ENCODE data around the gene FAM171A1. TPM values are rescaled to one million over a fixed set of nuclear protein-coding genes. Genes with fewer than 3 reads are reported as not detected.

The FAM171A1 gene
- total and polyA plus RNA-seq, 2 donors (not counting 1 experiment from before 2014, with no cell fraction given) = 0.09 TPM; not detected in 1

DNA sequence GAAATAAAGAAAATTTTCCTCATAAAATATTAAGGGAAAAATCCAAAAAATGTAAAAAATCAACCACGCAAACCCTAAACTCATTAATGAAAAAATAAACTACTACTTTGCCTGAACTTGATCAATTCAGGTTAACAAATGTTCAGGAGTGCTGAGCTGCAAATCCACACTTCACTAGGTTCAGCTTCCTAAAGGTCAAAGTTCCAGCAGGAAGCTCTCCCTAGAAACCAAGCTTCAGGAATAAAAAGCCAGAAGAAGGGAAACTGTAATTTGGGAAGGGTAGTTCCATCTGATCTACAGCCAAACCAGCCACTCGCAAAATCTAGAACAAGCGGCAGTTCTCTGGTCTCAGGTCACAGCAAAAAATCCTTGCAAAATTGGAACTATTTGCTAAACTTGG lies 194.8 kb downstream of the FAM171A1 start:
- no peaks in the 10 kb centered on the region for H3K36me3 ChIP-seq (replicated peaks in 1 of 2; ENCODE audit: control extremely low read depth in 1 of 2, control insufficient read depth in 1 of 2, extremely low read depth in 1 of 2, insufficient read depth in 2 of 2, low read length in 1 of 2)
- H3K4me1 ChIP-seq (ENCODE audit: control insufficient read depth in 2 of 2, insufficient read depth in 2 of 2, low read length in 2 of 2) = no peaks in the 10 kb centered on the region
- H3K9me3 ChIP-seq (ENCODE audit: control extremely low read depth in 1 of 3, control insufficient read depth in 2 of 3, insufficient read depth in 1 of 3, low read length in 2 of 3) = no peaks in the 10 kb centered on the region
- H3K4me2 ChIP-seq (replicated peaks; ENCODE audit: low read depth, low read length, poor library complexity, severe bottlenecking) = no peak overlapping the region
- DNase-seq (no peak), ATAC-seq (ENCODE audit: low read depth) (no peak)
- WGBS (ENCODE audit: insufficient coverage) = 100% methylated on average over 2 of the region's 3 CpGs
- POLR2A ChIA-PET = no interaction called here
- CTCF ChIA-PET = no interaction called here
- H2AFZ ChIP-seq (ENCODE audit: insufficient read depth, low read depth, low read length, poor library complexity, severe bottlenecking) = no peak overlapping the region
- Mint-ChIP-seq H3K27me3 (peaks cover 22% of the 10 kb centered on the region), H3K4me3 (no peak overlapping the region), H3K9me3 (ENCODE audit: insufficient read depth) (no peaks in the 10 kb centered on the region), H3K27ac (no peak overlapping the region), H3K4me1 (no peaks in the 10 kb centered on the region)
- intact Hi-C loops (cut with micrococcal nuclease) = no loop called here
- H3K79me2 ChIP-seq (ENCODE audit: control insufficient read depth, insufficient read depth, low read length) = no peaks in the 10 kb centered on the region
- H3K27me3 ChIP-seq (replicated peaks in 1 of 4; ENCODE audit: control extremely low read depth in 1 of 4, control insufficient read depth in 3 of 4, insufficient read depth in 4 of 4, low read length in 3 of 4) = peaks cover 0 to 3% (median 1%) of the 10 kb centered on the region in 4 experiments
- no peaks in the 10 kb centered on the region for H4K20me1 ChIP-seq (ENCODE audit: control insufficient read depth, insufficient read depth, low read length, poor library complexity, severe bottlenecking)
- no peak overlapping the region for H3K27ac ChIP-seq (ENCODE audit: low read length in 2 of 2)
- TF ChIP-seq, protein P1, sequence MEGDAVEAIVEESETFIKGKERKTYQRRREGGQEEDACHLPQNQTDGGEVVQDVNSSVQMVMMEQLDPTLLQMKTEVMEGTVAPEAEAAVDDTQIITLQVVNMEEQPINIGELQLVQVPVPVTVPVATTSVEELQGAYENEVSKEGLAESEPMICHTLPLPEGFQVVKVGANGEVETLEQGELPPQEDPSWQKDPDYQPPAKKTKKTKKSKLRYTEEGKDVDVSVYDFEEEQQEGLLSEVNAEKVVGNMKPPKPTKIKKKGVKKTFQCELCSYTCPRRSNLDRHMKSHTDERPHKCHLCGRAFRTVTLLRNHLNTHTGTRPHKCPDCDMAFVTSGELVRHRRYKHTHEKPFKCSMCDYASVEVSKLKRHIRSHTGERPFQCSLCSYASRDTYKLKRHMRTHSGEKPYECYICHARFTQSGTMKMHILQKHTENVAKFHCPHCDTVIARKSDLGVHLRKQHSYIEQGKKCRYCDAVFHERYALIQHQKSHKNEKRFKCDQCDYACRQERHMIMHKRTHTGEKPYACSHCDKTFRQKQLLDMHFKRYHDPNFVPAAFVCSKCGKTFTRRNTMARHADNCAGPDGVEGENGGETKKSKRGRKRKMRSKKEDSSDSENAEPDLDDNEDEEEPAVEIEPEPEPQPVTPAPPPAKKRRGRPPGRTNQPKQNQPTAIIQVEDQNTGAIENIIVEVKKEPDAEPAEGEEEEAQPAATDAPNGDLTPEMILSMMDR (IDR thresholded peaks at IDR 0.05) = no peak
- TF ChIP-seq EZH2 (IDR thresholded peaks at IDR 0.05; ENCODE audit: borderline replicate concordance, insufficient read depth, low read depth, low read length, poor library complexity, severe bottlenecking) = no peak
- H3K4me3 ChIP-seq (ENCODE audit: control extremely low read depth in 1 of 5, extremely low read depth in 1 of 5, insufficient read depth in 1 of 5, low read depth in 2 of 5, low read length in 4 of 5) = no peak overlapping the region
- H3K9ac ChIP-seq (ENCODE audit: low read length) = no peak overlapping the region

DNA sequence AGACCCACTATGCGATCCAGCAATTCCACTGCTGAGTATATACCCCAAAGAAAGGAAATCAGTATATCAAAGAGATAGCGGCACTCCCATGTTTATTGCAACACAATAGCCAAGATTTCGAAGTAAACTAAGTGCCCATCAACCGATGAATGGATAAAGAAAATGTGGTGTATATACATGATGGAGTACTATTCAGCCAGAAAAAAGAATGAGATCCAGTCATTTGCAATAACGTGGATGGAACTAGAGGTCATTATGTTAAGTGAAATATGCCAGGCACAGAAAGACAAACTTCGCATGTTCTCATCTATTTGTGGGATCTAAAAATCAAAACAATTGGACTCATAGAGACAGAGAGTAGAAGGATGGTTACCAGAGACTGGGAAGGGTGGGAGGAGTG lies 195.5 kb downstream of the FAM171A1 start:
- 100% methylated on average over 3 of the region's 6 CpGs for WGBS (ENCODE audit: insufficient coverage)
- DNase-seq (no peak), ATAC-seq (ENCODE audit: low read depth) (no peak)
- no peaks in the 10 kb centered on the region for H3K4me1 Mint-ChIP-seq
- no peaks in the 10 kb centered on the region for H4K20me1 ChIP-seq (ENCODE audit: control insufficient read depth, insufficient read depth, low read length, poor library complexity, severe bottlenecking)
- POLR2A ChIA-PET = no interaction called here
- peaks cover 0 to 3% (median 1%) of the 10 kb centered on the region in 4 experiments for H3K27me3 ChIP-seq (replicated peaks in 1 of 4; ENCODE audit: control extremely low read depth in 1 of 4, control insufficient read depth in 3 of 4, insufficient read depth in 4 of 4, low read length in 3 of 4)
- H3K4me2 ChIP-seq (replicated peaks; ENCODE audit: low read depth, low read length, poor library complexity, severe bottlenecking) = no peak overlapping the region
- no peaks in the 10 kb centered on the region for H3K79me2 ChIP-seq (ENCODE audit: control insufficient read depth, insufficient read depth, low read length)
- no peaks in the 10 kb centered on the region for H3K9me3 ChIP-seq (ENCODE audit: control extremely low read depth in 1 of 3, control insufficient read depth in 2 of 3, insufficient read depth in 1 of 3, low read length in 2 of 3)
- H3K9ac ChIP-seq (ENCODE audit: low read length) = no peak overlapping the region
- H3K4me3 Mint-ChIP-seq = no peak overlapping the region
- TF ChIP-seq, protein P1 (IDR thresholded peaks at IDR 0.05) = no peak
- TF ChIP-seq EZH2 (IDR thresholded peaks at IDR 0.05; ENCODE audit: borderline replicate concordance, insufficient read depth, low read depth, low read length, poor library complexity, severe bottlenecking) = no peak
- H3K27me3 Mint-ChIP-seq = peaks cover 18% of the 10 kb centered on the region
- H2AFZ ChIP-seq (ENCODE audit: insufficient read depth, low read depth, low read length, poor library complexity, severe bottlenecking) = no peak overlapping the region
- no peak overlapping the region for H3K4me3 ChIP-seq (ENCODE audit: control extremely low read depth in 1 of 5, extremely low read depth in 1 of 5, insufficient read depth in 1 of 5, low read depth in 2 of 5, low read length in 4 of 5)
- H3K27ac Mint-ChIP-seq = no peak overlapping the region
- no peaks in the 10 kb centered on the region for H3K36me3 ChIP-seq (replicated peaks in 1 of 2; ENCODE audit: control extremely low read depth in 1 of 2, control insufficient read depth in 1 of 2, extremely low read depth in 1 of 2, insufficient read depth in 2 of 2, low read length in 1 of 2)
- no peaks in the 10 kb centered on the region for H3K4me1 ChIP-seq (ENCODE audit: control insufficient read depth in 2 of 2, insufficient read depth in 2 of 2, low read length in 2 of 2)
- H3K27ac ChIP-seq (ENCODE audit: low read length in 2 of 2) = no peak overlapping the region
- CTCF ChIA-PET = no interaction called here
- H3K9me3 Mint-ChIP-seq (ENCODE audit: insufficient read depth) = no peaks in the 10 kb centered on the region
- intact Hi-C loops (cut with micrococcal nuclease) = no loop called here
